Suprapubic skin (tissue), 4 donors: ENCODE data around the gene ADD2. TPM values are rescaled to one million over a fixed set of nuclear protein-coding genes. Genes with fewer than 3 reads are reported as not detected.

ENCODE experiments used
- DNase-seq, 2 donors: peaks; one replicate each; pipeline ENCODE4 v3.0.0-alpha.2; 2019; ENCODE audit warnings: low spot score in 2 of 2
- H3K27ac ChIP-seq: fragments of 200-600 bp; sonication (generic); one replicate; pipeline ENCODE4 v1.5.1; 2019
- H3K27me3 ChIP-seq: fragments of 200-600 bp; sonication (generic); one replicate; pipeline ENCODE4 v1.5.1; 2019
- H3K36me3 ChIP-seq: fragments of 200-600 bp; sonication (generic); one replicate; pipeline ENCODE4 v1.5.1; 2019
- H3K4me1 ChIP-seq: fragments of 200-600 bp; sonication (generic); one replicate; pipeline ENCODE4 v1.5.1; 2019
- H3K4me3 ChIP-seq: fragments of 200-600 bp; sonication (generic); one replicate; pipeline ENCODE4 v1.5.1; 2019; ENCODE audit warnings: mild to moderate bottlenecking
- H3K9me3 ChIP-seq: fragments of 200-600 bp; sonication (generic); one replicate; pipeline ENCODE4 v1.5.1; 2019
- CTCF ChIP-seq, 2 donors: fragments of 200-600 bp in 1 of 2; fragments of 450-650 bp in 1 of 2; sonication (generic) in 1 of 2; IDR thresholded peaks; one replicate each; pipeline ENCODE4 v1.5.1; 2016 to 2019; ENCODE audit warnings: antibody characterized with exemption in 2 of 2, mild to moderate bottlenecking in 1 of 2, moderate library complexity in 1 of 2
- EP300 ChIP-seq: sonication (generic); formaldehyde crosslinking; IDR thresholded peaks from one replicate; pipeline ENCODE4 v1.6.1; 2017; ENCODE audit warnings: antibody characterized with exemption
- POLR2A ChIP-seq, 2 donors: fragments of 450-650 bp; IDR thresholded peaks; one replicate each; pipeline ENCODE4 v1.6.1; 2017; ENCODE audit warnings: antibody characterized with exemption in 2 of 2, mild to moderate bottlenecking in 2 of 2, moderate library complexity in 2 of 2
- POLR2AphosphoS5 ChIP-seq, 3 donors: sonication (generic); formaldehyde crosslinking; IDR thresholded peaks; one replicate each; pipeline ENCODE4 v1.6.1; 2017; ENCODE audit warnings: antibody characterized with exemption in 3 of 3
- WGBS: methylation state at CpG from one replicate; pipeline ENCODE4 v1.1.5; 2018; 5-methylcytosine and 5-hydroxymethylcytosine counted together
- total RNA-seq, 4 donors: library from RNA; depleted of rRNA; stranded (reverse); fragments of >200 nt; gene quantifications; one replicate each; pipeline ENCODE4 v1.1.0, GENCODE V29; 2016

The ADD2 gene
- total RNA-seq, 4 donors from 2014 or later: 1.4 to 2.3 (median 1.5) TPM

GRCh38 chr2:70620020-70620419, 148.0 kb downstream of the ADD2 start:
- Histone ChIP-seq H3K4me1 (peaks cover 5% of the 10 kb centered on the region), H3K4me3 (no peak overlapping the region), H3K27ac (no peak overlapping the region), H3K27me3 (peaks cover 7% of the 10 kb centered on the region), H3K36me3 (no peaks in the 10 kb centered on the region), H3K9me3 (no peaks in the 10 kb centered on the region)
- no peak for DNase-seq
- WGBS: 85% methylated on average over 6 of the region's 6 CpGs
- TF ChIP-seq POLR2AphosphoS5 (IDR thresholded peaks at IDR 0.05) (no peak), POLR2A (IDR thresholded peaks at IDR 0.05) (no peak), CTCF (IDR thresholded peaks at IDR 0.05) (no peak), EP300 (no peak)

GRCh38 chr2:70619167-70619566, 148.8 kb downstream of the ADD2 start:
- no peak for TF ChIP-seq CTCF (IDR thresholded peaks at IDR 0.05)
- TF ChIP-seq POLR2AphosphoS5 (IDR thresholded peaks at IDR 0.05): no peak
- TF ChIP-seq POLR2A (IDR thresholded peaks at IDR 0.05): no peak
- TF ChIP-seq EP300: no peak

GRCh38 chr2:70616168-70616694, 151.8 kb downstream of the ADD2 start:
- WGBS: 50% methylated on average over 3 of the region's 6 CpGs
- no peak overlapping the region for H3K4me3 ChIP-seq
- no peak overlapping the region for H3K27ac ChIP-seq
- H3K36me3 ChIP-seq: no peaks in the 10 kb centered on the region
- H3K4me1 ChIP-seq: peaks cover 5% of the 10 kb centered on the region
- H3K9me3 ChIP-seq: no peaks in the 10 kb centered on the region
- TF ChIP-seq POLR2AphosphoS5 (IDR thresholded peaks at IDR 0.05) (no peak), CTCF (IDR thresholded peaks at IDR 0.05) (no peak), POLR2A (IDR thresholded peaks at IDR 0.05) (no peak), EP300 (no peak)
- no peak for DNase-seq
- peaks cover 3% of the 10 kb centered on the region for H3K27me3 ChIP-seq

More at GRCh38 chr2:70619167-70619566, 148.8 kb downstream of the ADD2 start:
- Histone ChIP-seq H3K36me3 (no peaks in the 10 kb centered on the region), H3K4me3 (no peak overlapping the region), H3K9me3 (no peaks in the 10 kb centered on the region), H3K27me3 (peaks cover 7% of the 10 kb centered on the region), H3K4me1 (peaks cover 5% of the 10 kb centered on the region), H3K27ac (no peak overlapping the region)
- no peak for DNase-seq
- 65% methylated on average over 3 of the region's 3 CpGs for WGBS

- peaks cover 6% of the 10 kb centered on the region for H3K27me3 ChIP-seq
- H3K4me1 ChIP-seq: peaks cover 5% of the 10 kb centered on the region
- no peak for TF ChIP-seq EP300
- TF ChIP-seq POLR2AphosphoS5 (IDR thresholded peaks at IDR 0.05): no peak
- TF ChIP-seq CTCF (IDR thresholded peaks at IDR 0.05): no peak
- no peak for TF ChIP-seq POLR2A (IDR thresholded peaks at IDR 0.05)
- DNase-seq: no peak
- H3K4me3 ChIP-seq: no peak overlapping the region
- no peak overlapping the region for H3K27ac ChIP-seq
- H3K9me3 ChIP-seq: no peaks in the 10 kb centered on the region
- WGBS: 80% methylated on average over 2 of the region's 2 CpGs
- H3K36me3 ChIP-seq: no peaks in the 10 kb centered on the region
Measured at GRCh38 chr2:70615222-70615621, 152.8 kb downstream of the ADD2 start.

GRCh38 chr2:70613521-70613920, 154.5 kb downstream of the ADD2 start:
- H3K4me3 ChIP-seq: no peak overlapping the region
- DNase-seq: no peak
- H3K36me3 ChIP-seq: no peaks in the 10 kb centered on the region
- 42% methylated on average over 7 of the region's 7 CpGs for WGBS
- no peaks in the 10 kb centered on the region for H3K9me3 ChIP-seq
- peaks cover 6% of the 10 kb centered on the region for H3K27me3 ChIP-seq
- no peak for TF ChIP-seq POLR2AphosphoS5 (IDR thresholded peaks at IDR 0.05)
- no peak for TF ChIP-seq EP300
- TF ChIP-seq POLR2A (IDR thresholded peaks at IDR 0.05): no peak
- no peak for TF ChIP-seq CTCF (IDR thresholded peaks at IDR 0.05)
- H3K27ac ChIP-seq: no peak overlapping the region
- H3K4me1 ChIP-seq: peaks cover 5% of the 10 kb centered on the region
